ENCODE measurements around the gene CEL.

DNA sequence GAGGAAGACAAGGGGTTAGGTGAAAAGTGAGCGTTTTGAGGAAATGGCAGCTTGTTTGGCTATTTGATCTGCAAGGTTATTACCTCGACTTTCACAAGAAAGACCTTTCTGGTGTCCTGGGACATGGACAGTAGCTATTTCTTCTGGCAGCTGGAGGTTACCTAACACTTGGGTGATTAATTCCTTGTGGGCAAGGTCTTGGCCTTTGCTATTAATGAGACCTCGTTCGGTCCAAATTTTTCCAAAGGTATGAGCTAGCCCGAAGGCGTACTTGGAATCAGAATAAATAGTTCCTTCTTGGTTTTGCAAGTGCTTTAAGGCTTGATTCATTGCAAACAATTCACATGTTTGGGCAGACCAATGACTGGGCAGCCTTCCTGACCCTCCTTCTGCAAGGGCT is 26.1 kb upstream of the CEL start:
- TF ChIP-seq, protein P1, sequence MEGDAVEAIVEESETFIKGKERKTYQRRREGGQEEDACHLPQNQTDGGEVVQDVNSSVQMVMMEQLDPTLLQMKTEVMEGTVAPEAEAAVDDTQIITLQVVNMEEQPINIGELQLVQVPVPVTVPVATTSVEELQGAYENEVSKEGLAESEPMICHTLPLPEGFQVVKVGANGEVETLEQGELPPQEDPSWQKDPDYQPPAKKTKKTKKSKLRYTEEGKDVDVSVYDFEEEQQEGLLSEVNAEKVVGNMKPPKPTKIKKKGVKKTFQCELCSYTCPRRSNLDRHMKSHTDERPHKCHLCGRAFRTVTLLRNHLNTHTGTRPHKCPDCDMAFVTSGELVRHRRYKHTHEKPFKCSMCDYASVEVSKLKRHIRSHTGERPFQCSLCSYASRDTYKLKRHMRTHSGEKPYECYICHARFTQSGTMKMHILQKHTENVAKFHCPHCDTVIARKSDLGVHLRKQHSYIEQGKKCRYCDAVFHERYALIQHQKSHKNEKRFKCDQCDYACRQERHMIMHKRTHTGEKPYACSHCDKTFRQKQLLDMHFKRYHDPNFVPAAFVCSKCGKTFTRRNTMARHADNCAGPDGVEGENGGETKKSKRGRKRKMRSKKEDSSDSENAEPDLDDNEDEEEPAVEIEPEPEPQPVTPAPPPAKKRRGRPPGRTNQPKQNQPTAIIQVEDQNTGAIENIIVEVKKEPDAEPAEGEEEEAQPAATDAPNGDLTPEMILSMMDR (IDR thresholded peaks at IDR 0.05) = no peak
- TF ChIP-seq POLR2A (IDR thresholded peaks at IDR 0.05) = no peak

All from testis (tissue), 2 donors.